HG03139 (cell line): ENCODE measurements around the gene KBTBD4.
"Not testable (repeated sequence)": the region's sequence is repeated elsewhere in the genome, so short reads cannot be mapped to it uniquely, and the experiment has no call there.

Experiments
- ATAC-seq: cut with Tn5 transposase; IDR thresholded peaks from one replicate; pipeline ENCODE4 v1.9.1; 2021; ENCODE audit not compliant: unreplicated experiment

Gene KBTBD4

GRCh38 chr11:47564366-47564765 is 14.4 kb downstream of the KBTBD4 start:
- ATAC-seq, result not testable (repeated sequence)

DNA sequence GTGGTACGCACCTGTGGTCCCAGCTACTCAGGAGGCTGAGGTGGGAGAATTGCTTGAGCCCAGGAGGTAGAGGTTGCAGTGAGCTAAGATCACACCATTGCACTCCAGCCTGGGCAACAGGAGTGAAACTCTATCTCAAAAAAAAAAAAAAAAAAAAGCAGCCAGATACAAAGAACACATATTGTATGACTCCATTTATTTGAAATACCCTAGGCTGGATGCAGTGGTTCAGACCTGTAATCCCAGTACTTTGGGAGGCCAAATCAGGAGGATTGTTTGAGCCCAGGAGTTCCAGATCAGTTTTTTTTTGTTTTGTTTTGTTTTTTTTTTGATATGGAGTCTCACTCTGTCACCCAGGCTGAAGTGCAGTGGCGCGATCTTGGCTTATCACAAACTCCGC is 16.4 kb downstream of the KBTBD4 start:
- not testable (repeated sequence) for ATAC-seq

DNA sequence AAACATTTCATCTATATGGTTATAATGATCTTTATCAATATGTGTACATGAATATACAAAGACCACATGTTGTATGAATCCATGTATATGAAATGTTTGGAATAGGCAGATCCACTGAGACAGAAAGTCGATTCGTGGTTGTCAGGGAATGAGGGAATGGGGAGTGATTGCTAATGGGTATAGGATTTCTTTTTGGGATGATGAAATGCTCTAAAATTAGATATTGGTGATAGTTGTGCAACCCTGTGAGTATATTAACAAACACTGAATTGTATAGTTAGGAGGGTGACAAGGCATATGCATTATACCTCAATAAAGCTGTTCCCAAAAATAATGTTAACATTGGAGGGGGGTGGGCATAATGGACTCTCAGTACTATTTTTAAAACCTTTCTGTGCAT is 18.3 kb downstream of the KBTBD4 start:
- no peak for ATAC-seq

GRCh38 chr11:47558695-47559094 is 20.1 kb downstream of the KBTBD4 start:
- no peak for ATAC-seq

DNA sequence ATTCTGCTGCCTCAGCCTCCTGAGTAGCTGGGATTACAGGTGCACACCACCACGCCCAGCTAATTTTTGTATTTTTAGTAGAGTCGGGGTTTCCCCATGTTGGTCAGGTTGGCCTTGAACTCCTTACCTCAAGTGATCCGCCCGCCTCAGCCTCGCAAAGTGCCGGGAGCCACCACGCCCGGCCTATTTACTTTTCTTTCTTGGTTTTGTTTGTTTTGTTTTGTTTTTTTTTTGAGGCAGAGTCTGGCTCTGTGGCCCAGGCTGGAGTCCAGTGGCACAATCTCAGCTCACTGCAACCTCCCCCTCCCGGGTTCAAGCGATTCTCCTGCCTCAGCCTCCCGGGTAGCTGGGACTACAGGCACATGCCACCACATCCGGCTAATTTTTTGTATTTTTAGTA is 21.8 kb downstream of the KBTBD4 start:
- not testable (repeated sequence) for ATAC-seq

GRCh38 chr11:47553406-47553743 is 25.4 kb downstream of the KBTBD4 start:
- peak; percentile 14 for ATAC-seq

DNA sequence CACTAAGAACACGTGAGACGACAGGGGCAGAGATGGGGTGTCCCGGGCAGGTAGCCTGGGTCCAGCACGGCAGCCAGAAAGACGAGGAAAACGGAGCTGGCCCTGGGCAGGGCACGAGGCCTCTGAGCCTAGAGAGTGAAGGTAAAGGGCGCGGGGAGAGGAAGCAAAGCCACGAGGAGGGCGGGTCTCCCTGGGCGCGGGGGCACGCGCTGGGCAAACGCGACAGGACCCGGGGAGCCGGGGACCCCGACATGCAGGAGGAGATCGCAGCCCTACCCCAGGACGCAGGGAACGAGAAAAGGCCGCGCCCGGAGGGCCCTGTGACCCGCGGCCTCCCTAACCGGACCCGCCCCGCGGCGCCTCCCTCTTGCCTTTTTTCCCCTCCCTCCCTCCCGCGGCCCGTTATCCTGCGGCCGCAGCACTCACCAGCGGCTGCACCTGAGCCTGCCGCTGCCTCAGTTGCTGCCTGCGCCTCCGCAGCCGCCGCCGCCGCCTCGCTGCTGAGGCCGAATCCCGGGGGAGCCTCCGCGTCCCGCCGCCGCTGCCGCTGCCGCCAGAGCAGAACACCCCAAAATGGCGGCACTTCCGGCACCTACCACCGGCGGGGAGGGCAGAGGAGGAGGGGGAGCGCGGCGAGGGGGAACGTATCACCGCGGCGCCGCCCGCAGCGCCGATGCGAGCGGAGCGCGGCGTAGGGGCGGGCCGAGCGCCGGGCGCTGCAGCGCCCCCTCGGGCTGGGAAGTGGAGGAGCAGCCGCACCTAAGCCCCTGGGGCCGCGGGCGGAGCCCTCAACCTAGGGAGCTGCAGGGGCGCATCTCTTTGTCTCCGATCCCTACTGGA is 26.0 kb downstream of the KBTBD4 start, which contains the start of gene CELF1:
CELF1 (minus strand) TSS at position 567 of the 840 bp plus-strand sequence. CDS start 53,609 bp downstream, outside the sequence.
- peak; percentile 90 for ATAC-seq

DNA sequence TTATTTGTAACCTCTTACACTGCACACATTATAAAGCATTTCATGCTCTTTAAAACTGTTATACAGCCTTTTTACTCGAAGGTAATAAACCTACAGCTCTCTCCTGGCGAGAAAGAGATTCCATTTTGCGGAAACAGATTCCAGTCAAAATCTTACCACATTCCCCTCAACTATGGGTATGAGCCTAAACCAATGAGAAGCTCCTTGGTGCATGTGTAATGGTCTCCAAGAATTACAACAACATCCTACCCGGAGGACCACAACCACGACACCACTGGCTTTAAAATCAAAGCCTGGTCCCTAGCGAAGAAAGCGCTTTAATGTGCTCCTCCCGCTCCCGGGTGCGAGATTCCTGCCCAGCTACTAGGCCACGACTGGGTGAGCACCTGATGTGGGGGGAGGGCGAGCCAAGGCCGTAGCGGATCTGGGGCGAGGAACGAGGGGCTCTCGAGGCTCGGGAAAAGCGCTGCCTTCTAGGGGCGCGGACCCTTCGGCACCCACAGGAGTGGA is 26.7 kb downstream of the KBTBD4 start:
- no peak for ATAC-seq

GRCh38 chr11:47551086-47551485 is 27.7 kb downstream of the KBTBD4 start:
- ATAC-seq, result no peak

DNA sequence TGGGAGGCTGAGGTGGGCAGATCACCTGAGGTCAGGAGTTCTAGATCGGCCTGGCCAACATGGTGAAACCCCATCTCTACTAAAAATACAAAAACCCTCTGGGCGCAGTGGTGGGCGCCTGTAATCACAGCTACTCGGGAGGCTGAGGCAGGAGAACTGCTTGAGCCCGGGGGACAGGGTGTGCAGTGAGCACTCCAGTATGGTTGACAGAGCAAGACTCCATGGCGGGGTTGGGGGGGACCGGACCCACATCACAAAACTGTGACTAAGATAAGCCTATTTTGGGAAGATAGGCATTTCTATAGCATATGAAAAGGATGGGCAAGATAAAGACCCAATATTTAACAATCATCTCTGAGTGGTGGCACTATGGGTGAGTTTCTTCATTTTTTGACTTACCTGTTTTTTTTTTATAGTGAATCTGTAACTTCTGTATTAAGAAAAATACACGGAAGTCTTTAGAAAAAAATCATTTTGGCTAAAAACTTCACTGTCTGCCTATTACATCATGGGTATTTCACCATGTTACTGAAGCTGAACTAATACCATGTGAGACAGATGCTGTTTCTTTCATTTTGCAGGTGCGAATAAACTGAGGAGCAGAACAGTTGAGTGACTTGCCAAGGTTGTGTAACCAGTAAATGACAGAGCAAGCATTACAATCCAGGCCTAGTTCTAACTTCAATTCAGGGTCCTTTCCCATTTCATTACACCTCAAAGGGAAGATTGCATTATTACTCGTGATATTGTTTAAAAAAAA is 28.3 kb downstream of the KBTBD4 start:
- ATAC-seq, result no peak

GRCh38 chr11:47546274-47546673 is 32.5 kb downstream of the KBTBD4 start:
- ATAC-seq, result not testable (repeated sequence)

DNA sequence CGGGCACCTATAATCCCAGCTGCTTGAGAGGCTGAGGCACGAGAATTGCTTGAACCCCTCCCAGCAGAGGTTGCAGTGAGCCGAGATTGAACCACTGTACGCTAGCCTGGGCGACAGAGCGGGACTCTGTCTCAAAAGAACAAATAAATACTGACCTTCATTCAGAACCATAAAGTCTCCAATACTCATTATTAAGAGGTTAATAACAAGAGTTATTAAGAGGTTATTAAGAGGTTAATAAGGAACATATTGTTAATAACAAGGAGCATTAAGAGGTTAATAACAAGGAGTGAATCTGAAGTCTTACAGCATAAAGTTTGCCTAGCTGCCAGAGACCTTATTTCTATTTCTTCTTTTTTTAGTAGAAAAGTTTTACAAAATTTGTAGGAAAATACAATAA is 33.5 kb downstream of the KBTBD4 start:
- ATAC-seq, result no peak

- no peak for ATAC-seq
Measured at GRCh38 chr11:47541070-47541469, 37.7 kb downstream of the KBTBD4 start.

- ATAC-seq, result no peak
Measured at GRCh38 chr11:47539681-47540039, 39.1 kb downstream of the KBTBD4 start.

GRCh38 chr11:47538741-47539565 is 39.8 kb downstream of the KBTBD4 start:
- no peak for ATAC-seq

GRCh38 chr11:47536915-47537314 is 41.9 kb downstream of the KBTBD4 start:
- ATAC-seq, result no peak

GRCh38 chr11:47534704-47535251 is 44.0 kb downstream of the KBTBD4 start:
- no peak for ATAC-seq

DNA sequence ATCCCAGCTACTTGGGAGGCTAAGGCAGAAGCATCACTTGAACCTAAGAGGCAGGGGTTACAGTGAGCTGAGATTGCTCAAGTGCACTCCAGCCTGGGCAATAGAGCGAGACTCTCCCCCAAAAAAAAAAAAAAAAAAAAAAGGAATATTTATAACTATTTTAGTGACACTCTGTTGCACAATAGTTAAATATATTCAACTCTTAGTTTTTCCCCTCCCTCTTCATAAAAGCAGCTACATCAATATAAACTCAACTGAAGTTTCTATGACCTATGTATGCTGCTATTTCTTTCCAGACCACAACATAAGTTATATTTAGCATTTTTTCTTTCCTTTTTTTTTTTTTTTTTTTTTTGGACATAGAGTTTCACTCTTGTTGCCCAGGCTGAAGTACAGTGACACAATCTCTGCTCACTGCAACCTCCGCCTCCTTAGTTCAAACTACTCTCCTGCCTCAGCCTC is 45.0 kb downstream of the KBTBD4 start:
- ATAC-seq, result no peak

DNA sequence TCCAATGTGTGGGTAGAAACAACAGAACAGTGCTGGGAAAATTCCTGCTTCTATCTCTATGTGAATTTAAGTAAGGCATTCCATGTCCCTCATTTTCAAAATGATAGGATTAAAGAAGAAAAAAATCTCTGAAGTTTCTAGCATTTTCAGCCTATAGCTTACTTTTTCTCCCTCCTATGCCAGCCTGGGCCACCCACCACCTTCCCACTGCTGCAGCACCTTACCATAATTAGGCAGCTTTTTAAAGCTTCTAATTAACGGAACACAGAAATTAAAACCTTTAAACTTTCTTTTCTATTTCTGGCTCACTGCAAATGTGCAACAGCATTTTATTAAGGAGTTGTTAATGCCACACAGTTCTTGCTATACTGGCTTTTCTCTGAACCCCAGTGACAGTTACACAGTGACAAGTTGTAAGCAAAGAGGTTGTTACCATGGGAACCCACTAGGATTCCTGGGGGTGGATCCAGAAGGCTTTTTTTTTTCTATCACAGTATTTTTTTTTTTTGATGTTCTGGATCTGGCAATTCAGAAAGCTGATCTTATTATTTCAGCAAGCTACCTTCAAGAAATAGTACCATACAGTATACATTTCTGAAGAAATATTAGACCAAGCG is 46.1 kb downstream of the KBTBD4 start:
- ATAC-seq, result no peak

- no peak for ATAC-seq
Measured at GRCh38 chr11:47531666-47532065, 47.1 kb downstream of the KBTBD4 start.
